GM19238 (cell line): ENCODE measurements around the gene LUZP1.
"Not testable (repeated sequence)": the region's sequence is repeated elsewhere in the genome, so short reads cannot be mapped to it uniquely, and the experiment has no call there.

ENCODE experiments used
- DNase-seq: peaks from one replicate; pipeline ENCODE4 v3.0.0; 2011; ENCODE audit warnings: low spot score; ENCODE audit not compliant: insufficient read length

Gene LUZP1

GRCh38 chr1:23188936-23189452 is 20.3 kb upstream of the LUZP1 start:
- DNase-seq = not testable (repeated sequence)

- no peak for DNase-seq
Observed at GRCh38 chr1:23188434-23188884, 19.8 kb upstream of the LUZP1 start.

- DNase-seq = no peak
Observed at GRCh38 chr1:23187637-23188036, 19.0 kb upstream of the LUZP1 start.

- no peak for DNase-seq
Observed at GRCh38 chr1:23185381-23185780, 16.7 kb upstream of the LUZP1 start.

DNA sequence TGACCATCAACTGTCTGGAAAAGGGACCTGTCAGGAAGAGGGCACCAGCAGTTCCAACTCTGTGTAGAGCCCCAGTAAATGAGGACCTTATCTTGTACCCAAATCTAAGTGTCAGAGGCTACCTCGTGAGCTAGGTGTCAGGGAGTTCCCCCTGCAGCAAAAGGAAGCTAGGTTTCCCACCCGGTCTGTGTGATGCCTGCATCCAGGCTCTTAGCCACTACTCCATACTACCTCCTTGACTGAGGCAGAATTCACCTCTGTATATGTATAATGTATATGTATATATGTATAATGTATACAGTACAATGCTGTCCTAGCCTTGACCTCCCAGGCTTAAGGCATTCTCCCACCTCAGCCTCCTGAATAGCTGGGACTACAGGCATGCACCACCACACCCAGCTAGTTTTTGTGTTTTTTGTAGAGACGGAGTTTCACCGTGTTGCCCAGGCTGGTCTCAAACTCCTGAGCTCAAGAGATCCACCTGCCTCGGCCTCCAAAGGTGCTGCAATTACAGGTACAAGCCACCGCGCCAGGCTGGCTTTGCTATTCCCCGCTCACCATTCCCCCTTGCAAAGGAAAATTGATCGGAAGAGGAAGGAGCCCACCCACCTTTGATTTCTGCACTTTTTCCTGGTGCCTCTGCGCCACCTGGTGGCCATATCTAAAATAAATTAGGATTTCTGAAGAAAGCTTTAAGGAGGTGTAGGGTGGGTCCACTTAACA is 15.7 kb upstream of the LUZP1 start:
- DNase-seq = peak; percentile 29

- no peak for DNase-seq
Observed at GRCh38 chr1:23179862-23180261, 11.2 kb upstream of the LUZP1 start.

DNA sequence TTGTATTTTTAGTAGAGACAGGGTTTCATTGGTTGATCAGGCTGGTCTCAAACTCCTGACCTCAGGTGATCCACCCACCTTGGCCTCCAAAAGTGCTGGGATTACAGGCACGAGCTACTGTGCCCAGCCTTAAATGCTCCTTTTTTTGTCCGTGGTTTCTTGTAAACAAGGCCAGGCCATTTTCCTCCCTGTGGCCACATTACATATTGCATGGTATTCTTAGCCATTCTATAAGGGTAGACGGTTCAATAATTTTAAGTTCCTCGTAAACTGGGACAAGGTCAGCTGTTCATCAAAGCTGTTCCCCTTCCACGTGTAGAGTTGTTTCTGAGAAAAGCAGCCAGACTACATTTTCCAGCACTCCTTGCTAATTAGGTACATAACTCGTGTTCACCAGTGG is 10.3 kb upstream of the LUZP1 start:
- no peak for DNase-seq

- no peak for DNase-seq
Observed at GRCh38 chr1:23178414-23178813, 9.8 kb upstream of the LUZP1 start.

GRCh38 chr1:23177438-23178380 is 9.1 kb upstream of the LUZP1 start:
- peak; percentile 86 for DNase-seq

DNA sequence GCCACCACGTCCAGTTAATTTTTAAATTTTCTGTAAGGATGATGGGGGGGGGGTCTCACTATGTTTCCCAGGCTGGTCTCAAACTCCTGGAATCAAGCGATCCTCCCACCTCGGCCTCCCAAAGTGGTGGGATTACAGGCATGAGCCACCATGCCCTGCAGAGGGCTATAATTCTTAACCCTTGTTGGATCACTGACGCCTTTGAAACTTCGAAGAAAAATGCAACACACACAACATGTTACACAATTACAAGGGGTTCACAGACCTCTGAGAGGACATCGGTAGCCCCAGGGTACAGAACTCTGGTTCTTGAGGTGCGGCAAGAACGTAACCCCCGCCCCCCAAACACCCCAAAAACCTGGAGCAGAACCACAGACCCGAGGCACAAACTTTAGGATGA is 8.4 kb upstream of the LUZP1 start:
- DNase-seq = no peak

DNA sequence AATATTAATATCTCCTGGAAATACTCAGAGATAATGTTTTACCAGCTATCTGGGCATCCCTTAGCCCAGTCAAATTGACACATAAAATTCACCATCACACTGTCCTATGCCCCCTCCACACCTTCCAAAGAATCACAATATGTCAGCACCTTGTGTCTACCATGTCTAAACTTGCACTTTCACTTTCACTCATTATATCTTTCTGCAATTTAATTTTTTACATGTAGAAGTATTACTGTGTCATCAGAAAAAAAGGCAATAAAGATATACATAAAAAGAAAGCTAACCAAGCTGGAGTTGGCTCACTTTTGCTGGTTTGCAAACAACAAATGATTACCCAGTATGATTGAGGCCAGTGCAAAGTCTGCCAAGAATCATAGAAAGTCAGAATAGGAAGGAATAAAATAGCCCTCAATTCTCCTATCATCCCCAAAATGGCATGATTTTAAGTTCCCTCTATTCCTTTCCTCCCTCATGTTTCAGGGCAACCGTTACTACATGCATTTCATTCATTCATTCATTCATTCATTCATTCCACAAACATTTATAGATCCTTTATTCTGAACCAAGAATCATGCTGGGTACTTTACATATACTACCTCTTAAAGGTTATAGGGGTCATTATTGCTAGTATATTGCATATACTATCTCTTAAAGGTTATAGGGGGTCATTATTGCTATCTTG is 5.9 kb upstream of the LUZP1 start:
- DNase-seq = no peak

DNA sequence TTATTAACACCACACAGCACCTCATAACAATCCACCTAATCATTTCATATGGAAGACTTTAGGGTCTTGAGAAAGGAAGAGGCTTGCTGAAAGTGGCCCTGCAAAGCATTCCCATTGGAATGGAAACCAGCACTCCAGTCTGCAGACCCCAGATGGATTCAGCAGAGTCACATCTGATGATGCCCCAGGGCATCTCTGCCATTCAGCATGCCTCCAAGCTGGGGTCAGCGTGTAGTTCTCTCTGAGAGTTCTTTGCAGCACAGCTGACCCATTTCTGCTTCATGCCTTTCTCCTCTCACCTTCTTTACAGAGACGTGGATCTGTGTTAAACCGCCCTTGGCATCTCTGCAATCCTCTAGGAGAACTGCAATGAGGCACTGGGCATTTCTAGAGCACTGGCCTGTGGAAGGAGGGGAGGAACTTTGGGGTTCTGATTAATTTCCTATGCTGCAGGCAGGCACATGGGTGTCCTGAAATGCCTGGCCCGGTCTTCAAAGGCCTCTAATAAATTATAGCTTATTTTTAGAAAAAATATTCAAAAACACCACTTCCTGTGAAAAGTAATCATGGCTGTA is 2.6 kb upstream of the LUZP1 start:
- no peak for DNase-seq

DNA sequence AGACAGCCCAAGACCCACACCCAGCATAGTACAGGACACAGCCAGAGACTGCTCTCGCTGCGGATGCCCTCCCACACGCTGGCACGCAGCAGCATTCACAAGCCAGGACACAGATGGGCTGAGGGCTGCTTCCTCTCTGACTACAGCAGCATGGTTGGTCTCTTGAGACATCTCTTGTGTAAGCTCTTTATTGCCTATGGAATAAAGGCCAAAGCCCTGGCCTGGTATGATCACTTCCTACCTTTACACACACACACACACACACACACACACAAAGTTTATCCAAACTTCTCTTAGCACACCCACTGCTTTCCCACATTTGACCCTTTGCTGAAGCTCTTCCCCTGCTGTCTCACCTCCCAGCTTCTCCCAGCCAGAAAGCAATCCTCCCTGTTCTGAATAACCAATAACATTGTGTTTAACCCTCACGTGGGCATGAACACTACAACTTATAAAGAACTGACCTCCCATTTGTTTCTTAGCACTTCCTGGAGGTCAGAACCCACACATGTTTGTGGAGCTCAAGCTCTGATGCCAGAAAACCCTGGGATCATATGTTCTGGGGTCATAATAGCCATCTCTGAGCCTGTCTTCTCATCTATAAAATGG is 1.2 kb upstream of the LUZP1 start:
- DNase-seq = no peak

DNA sequence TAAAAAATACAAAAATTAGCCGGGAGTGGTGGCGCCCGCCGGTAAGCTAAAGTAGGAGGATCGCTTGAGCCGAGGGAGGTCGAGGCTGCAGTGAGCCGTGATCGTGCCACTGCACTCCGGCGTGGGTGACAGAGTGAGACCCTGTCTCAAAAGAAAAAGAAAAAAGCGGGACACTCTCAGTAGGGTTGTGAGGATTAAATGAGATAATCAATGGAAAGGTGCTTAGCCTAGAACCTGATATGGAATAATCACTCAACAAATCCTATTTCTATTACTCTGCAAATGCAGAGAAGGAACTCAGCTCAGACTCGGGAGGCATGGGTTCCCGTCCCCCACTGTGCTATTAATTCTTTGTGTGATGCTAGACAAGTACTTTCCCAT is 529 bp upstream of the LUZP1 start:
- no peak for DNase-seq

- peak; percentile 51 for DNase-seq
Observed at GRCh38 chr1:23168079-23168444, 594 bp downstream of the LUZP1 start.

DNA sequence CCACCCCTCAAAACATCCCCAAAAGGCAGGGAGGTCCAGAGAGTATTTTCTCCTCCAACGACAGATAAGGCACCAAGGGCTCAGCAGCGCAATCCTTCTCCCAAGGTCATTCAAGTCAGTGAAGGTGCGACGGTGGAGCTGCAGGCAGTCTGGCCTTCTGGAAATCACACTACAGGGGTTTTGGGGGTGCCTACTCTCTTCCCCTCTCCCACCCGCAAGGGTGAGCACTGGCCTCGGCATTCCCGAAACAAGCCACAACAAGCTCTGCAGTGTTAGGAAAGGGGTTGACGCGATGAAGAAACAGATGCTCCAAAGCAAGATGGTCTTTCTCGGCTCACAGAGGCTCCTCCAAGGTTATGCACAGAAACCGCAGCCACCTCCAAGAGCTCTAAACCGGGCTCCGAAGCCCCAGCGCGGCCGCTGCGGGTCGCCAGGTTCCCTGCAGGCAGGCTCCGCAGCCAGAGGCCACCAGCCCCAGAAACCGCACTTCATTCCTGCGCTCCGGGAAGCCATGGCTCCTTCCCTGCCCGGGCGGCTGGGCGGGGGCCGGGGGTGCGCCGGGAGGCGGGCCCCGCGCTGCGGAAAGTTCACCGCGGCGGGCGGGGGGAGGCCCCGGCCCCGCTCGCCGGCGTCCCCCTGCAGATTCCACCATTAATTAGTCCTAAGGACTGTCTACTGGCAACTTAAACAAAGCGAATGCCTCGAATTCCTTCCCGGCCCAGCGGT is 1.1 kb downstream of the LUZP1 start:
- DNase-seq = peak; percentile 43

GRCh38 chr1:23166854-23167253 is 1.8 kb downstream of the LUZP1 start:
- no peak for DNase-seq

DNA sequence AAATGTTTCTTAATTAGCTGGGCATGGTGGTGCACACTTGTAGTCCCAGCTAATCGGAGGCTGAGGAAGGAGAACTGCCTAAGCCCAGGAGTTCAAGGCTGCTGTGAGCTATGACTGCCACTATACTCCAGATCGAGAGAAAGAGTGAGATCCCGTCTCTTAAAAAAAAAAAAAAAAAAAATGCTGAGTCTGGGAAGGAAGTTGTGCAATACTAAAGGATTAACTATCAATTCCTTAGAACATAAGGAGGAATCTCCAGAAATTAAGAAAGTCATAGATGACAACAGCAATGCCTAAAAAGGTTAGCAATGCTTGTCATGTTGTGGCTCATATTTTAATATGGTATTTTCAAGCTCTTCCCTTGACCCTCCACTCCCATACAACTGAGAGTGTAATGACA is 5.3 kb downstream of the LUZP1 start:
- no peak for DNase-seq

- DNase-seq = no peak
Observed at GRCh38 chr1:23159963-23160877, 8.4 kb downstream of the LUZP1 start.
